ENCODE data around the gene MTARC2. TPM values are rescaled to one million over a fixed set of nuclear protein-coding genes. Genes with fewer than 3 reads are reported as not detected.

MTARC2 gene
- total RNA-seq, 2 donors from 2014 or later = 19.5 to 37.9 TPM

- DNase-seq (peak; percentile 83 to 91 (median 86)), ATAC-seq (peak; percentile 95)
- 23 to 29% methylated on average over 17 to 19 of the region's 19 CpGs for WGBS, 2 donors
- H3K36me3 ChIP-seq (replicated peaks in 1 of 2; ENCODE audit: insufficient read depth in 1 of 2, low read depth in 2 of 2) = no peaks in the 10 kb centered on the region
- no peak for TF ChIP-seq POLR2A (IDR thresholded peaks at IDR 0.05)
- peak; percentile 80 to 92 (median 87) for TF ChIP-seq CTCF (IDR thresholded peaks at IDR 0.05)
- H3K9me3 ChIP-seq = no peaks in the 10 kb centered on the region
- H3K4me3 ChIP-seq = no peak overlapping the region
- no peaks in the 10 kb centered on the region for H3K27me3 ChIP-seq
- H3K27ac ChIP-seq = no peak overlapping the region
- H3K4me1 ChIP-seq = no peaks in the 10 kb centered on the region
- intact Hi-C loops (cut with DNase I) = loop anchor here (5.0 kb wide), 1 partner anchor 95 kb away; no protein-coding TSS in a partner anchor
Measured at GRCh38 chr1:220776720-220777326, 28.7 kb downstream of the MTARC2 start.

- no peak for DNase-seq
- 74 to 76% methylated on average over 3 of the region's 3 CpGs for WGBS, 2 donors
- Histone ChIP-seq H3K9me3 (no peaks in the 10 kb centered on the region), H3K4me3 (no peak overlapping the region), H3K36me3 (replicated peaks in 1 of 2; ENCODE audit: insufficient read depth in 1 of 2, low read depth in 2 of 2) (no peaks in the 10 kb centered on the region), H3K4me1 (peaks cover 17% of the 10 kb centered on the region), H3K27ac (no peak overlapping the region), H3K27me3 (no peaks in the 10 kb centered on the region)
- intact Hi-C loops (cut with DNase I) = no loop called here
- TF ChIP-seq CTCF (IDR thresholded peaks at IDR 0.05) (no peak), POLR2A (IDR thresholded peaks at IDR 0.05) (no peak)
- ATAC-seq = no peak
Measured at GRCh38 chr1:220783453-220783852, 35.3 kb downstream of the MTARC2 start.

- Histone ChIP-seq H3K4me3 (no peak overlapping the region), H3K27ac (no peak overlapping the region), H3K27me3 (no peaks in the 10 kb centered on the region), H3K4me1 (peaks cover 17% of the 10 kb centered on the region), H3K36me3 (replicated peaks in 1 of 2; ENCODE audit: insufficient read depth in 1 of 2, low read depth in 2 of 2) (no peaks in the 10 kb centered on the region), H3K9me3 (no peaks in the 10 kb centered on the region)
- DNase-seq (no peak), ATAC-seq (no peak)
- 79 to 84% methylated on average over 4 of the region's 4 CpGs for WGBS, 2 donors
- intact Hi-C loops (cut with DNase I) = no loop called here
- no peak for TF ChIP-seq POLR2A (IDR thresholded peaks at IDR 0.05)
- no peak for TF ChIP-seq CTCF (IDR thresholded peaks at IDR 0.05)
Measured at GRCh38 chr1:220784751-220785150, 36.6 kb downstream of the MTARC2 start.

- H3K36me3 ChIP-seq (replicated peaks in 1 of 2; ENCODE audit: insufficient read depth in 1 of 2, low read depth in 2 of 2) = no peaks in the 10 kb centered on the region
- WGBS, 2 donors = 81 to 82% methylated on average over 11 of the region's 11 CpGs
- no peaks in the 10 kb centered on the region for H3K9me3 ChIP-seq
- H3K4me3 ChIP-seq = no peak overlapping the region
- no peak for ATAC-seq
- DNase-seq = no peak
- H3K27ac ChIP-seq = peak overlapping the region in 3 of 4 donors; percentile 85 to 86 (median 85)
- H3K4me1 ChIP-seq = peaks cover 17% of the 10 kb centered on the region
- no peak for TF ChIP-seq POLR2A (IDR thresholded peaks at IDR 0.05)
- no peak for TF ChIP-seq CTCF (IDR thresholded peaks at IDR 0.05)
- no peaks in the 10 kb centered on the region for H3K27me3 ChIP-seq
- intact Hi-C loops (cut with DNase I) = no loop called here
Measured at GRCh38 chr1:220785166-220786056, 37.3 kb downstream of the MTARC2 start.
